ENCODE data around the gene TMEM255A.

- TF ChIP-seq CTCF (IDR thresholded peaks at IDR 0.05) (no peak), POLR2A (IDR thresholded peaks at IDR 0.05) (no peak)
These were observed 16.6 kb downstream of the TMEM255A start for GRCh38 chrX:120294651-120295050.

All from adrenal gland (tissue), 5 donors.